ENCODE results near the gene ASCL5. TPM values are rescaled to one million over a fixed set of nuclear protein-coding genes. Genes with fewer than 3 reads are reported as not detected.

Gene ASCL5
- total and polyA plus RNA-seq, 2 donors (not counting 1 experiment from before 2014, with no cell fraction given), result not detected

DNA sequence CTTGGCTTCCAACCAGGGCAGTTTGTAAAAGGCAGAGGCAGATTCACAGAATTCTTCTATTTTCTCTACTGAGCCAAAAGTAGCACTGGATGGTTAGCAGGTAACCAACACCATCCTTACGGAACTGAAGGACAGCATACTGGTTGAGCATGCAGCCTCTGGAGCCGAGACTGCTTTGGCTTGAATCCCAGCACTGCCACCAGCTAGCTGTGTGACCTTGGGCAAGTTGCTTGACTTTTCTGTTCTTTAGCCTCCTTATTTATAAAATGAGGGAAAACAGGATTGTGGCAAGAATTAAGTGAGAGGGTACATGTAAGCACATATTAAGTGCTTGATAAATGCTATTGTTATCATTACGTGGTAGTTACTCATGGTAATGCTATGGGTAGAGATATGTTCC lies 34.2 kb downstream of the ASCL5 start:
- H3K9me3 ChIP-seq (ENCODE audit: control insufficient read depth, insufficient read depth, low read depth, low read length), result no peaks in the 10 kb centered on the region
- H3K27me3 ChIP-seq (ENCODE audit: control insufficient read depth, insufficient read depth, low read length), result peaks cover 30% of the 10 kb centered on the region
- H3K4me2 ChIP-seq (ENCODE audit: extremely low read depth, insufficient read depth, low read length), result no peak overlapping the region
- no peak overlapping the region for H3K4me3 ChIP-seq (replicated peaks in 1 of 4; ENCODE audit: control extremely low read depth in 1 of 4, insufficient read depth in 1 of 4, low read depth in 3 of 4, low read length in 4 of 4)
- no peaks in the 10 kb centered on the region for H4K20me1 ChIP-seq (ENCODE audit: control insufficient read depth, extremely low read depth, insufficient read depth, low read length)
- no peaks in the 10 kb centered on the region for H3K79me2 ChIP-seq (ENCODE audit: control insufficient read depth, insufficient read depth, low read length)
- no peak for DNase-seq (ENCODE audit: low read depth in 2 of 2)
- no peak overlapping the region for H3K9ac ChIP-seq (ENCODE audit: insufficient read depth, low read length)
- H3K4me1 ChIP-seq (ENCODE audit: control insufficient read depth, extremely low read depth, insufficient read depth, low read length), result no peaks in the 10 kb centered on the region
- TF ChIP-seq, protein P1, sequence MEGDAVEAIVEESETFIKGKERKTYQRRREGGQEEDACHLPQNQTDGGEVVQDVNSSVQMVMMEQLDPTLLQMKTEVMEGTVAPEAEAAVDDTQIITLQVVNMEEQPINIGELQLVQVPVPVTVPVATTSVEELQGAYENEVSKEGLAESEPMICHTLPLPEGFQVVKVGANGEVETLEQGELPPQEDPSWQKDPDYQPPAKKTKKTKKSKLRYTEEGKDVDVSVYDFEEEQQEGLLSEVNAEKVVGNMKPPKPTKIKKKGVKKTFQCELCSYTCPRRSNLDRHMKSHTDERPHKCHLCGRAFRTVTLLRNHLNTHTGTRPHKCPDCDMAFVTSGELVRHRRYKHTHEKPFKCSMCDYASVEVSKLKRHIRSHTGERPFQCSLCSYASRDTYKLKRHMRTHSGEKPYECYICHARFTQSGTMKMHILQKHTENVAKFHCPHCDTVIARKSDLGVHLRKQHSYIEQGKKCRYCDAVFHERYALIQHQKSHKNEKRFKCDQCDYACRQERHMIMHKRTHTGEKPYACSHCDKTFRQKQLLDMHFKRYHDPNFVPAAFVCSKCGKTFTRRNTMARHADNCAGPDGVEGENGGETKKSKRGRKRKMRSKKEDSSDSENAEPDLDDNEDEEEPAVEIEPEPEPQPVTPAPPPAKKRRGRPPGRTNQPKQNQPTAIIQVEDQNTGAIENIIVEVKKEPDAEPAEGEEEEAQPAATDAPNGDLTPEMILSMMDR (conservative IDR thresholded peaks at IDR 0.05 in 1 of 2, IDR thresholded peaks at IDR 0.05 in 1 of 2; ENCODE audit: low read depth in 1 of 2, low read length in 2 of 2), result no peak
- TF ChIP-seq EZH2 (IDR thresholded peaks at IDR 0.05; ENCODE audit: low read length, missing control alignments), result no peak
- no peaks in the 10 kb centered on the region for H3K36me3 ChIP-seq (ENCODE audit: control insufficient read depth, insufficient read depth, low read length)
- H3K27ac ChIP-seq (ENCODE audit: insufficient read depth, low read length), result no peak overlapping the region
- H2AFZ ChIP-seq (ENCODE audit: low read length), result no peak overlapping the region

DNA sequence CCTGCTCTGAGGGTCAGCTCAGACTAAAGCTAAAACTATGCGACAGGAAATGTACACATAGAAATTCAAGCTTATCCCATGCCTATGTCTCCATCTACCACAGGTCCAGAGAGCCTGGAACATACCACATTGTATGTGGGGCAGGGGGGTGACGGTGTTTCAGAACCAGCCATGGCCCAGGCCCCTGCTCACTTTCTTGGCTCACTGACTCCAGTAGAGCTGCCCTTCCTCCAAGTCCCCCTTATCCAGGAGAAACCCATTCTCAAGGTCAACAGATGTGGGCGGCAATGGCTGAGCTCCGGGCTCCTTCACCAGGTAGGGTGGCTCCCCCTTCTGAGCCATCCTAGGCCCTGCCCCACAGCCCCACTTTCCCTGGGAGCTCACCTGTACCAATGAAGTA lies 35.7 kb downstream of the ASCL5 start:
- no peak for DNase-seq (ENCODE audit: low read depth in 2 of 2)

DNA sequence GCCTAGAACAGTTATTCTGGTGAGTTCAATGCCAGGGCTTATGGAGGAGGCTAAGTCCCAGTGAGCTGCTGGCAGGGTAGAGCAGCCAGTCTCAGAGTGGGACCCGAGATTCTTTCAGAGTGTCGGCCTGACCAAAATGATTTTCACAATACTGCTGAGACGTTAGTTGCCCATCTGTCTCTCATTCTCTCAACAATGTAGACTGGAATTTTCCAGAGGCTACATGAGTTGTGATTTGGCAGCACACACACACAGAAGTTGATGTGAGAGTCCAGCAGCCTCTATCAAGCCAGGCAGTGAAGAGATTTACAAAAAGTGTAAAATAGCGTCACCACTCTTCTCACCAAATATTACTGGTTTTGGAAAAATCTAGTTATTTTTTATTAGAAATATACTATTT lies 36.4 kb downstream of the ASCL5 start:
- H3K79me2 ChIP-seq (ENCODE audit: control insufficient read depth, insufficient read depth, low read length), result no peaks in the 10 kb centered on the region
- DNase-seq (ENCODE audit: low read depth in 2 of 2), result no peak
- H4K20me1 ChIP-seq (ENCODE audit: control insufficient read depth, extremely low read depth, insufficient read depth, low read length), result no peaks in the 10 kb centered on the region
- no peaks in the 10 kb centered on the region for H3K36me3 ChIP-seq (ENCODE audit: control insufficient read depth, insufficient read depth, low read length)
- no peak overlapping the region for H3K9ac ChIP-seq (ENCODE audit: insufficient read depth, low read length)
- H3K4me1 ChIP-seq (ENCODE audit: control insufficient read depth, extremely low read depth, insufficient read depth, low read length), result no peaks in the 10 kb centered on the region
- H3K4me2 ChIP-seq (ENCODE audit: extremely low read depth, insufficient read depth, low read length), result no peak overlapping the region
- H3K27ac ChIP-seq (ENCODE audit: insufficient read depth, low read length), result no peak overlapping the region
- no peak overlapping the region for H2AFZ ChIP-seq (ENCODE audit: low read length)
- TF ChIP-seq EZH2 (IDR thresholded peaks at IDR 0.05; ENCODE audit: low read length, missing control alignments), result no peak
- TF ChIP-seq, protein P1 (conservative IDR thresholded peaks at IDR 0.05 in 1 of 2, IDR thresholded peaks at IDR 0.05 in 1 of 2; ENCODE audit: low read depth in 1 of 2, low read length in 2 of 2), result no peak
- no peak overlapping the region for H3K4me3 ChIP-seq (replicated peaks in 1 of 4; ENCODE audit: control extremely low read depth in 1 of 4, insufficient read depth in 1 of 4, low read depth in 3 of 4, low read length in 4 of 4)
- no peaks in the 10 kb centered on the region for H3K9me3 ChIP-seq (ENCODE audit: control insufficient read depth, insufficient read depth, low read depth, low read length)
- H3K27me3 ChIP-seq (ENCODE audit: control insufficient read depth, insufficient read depth, low read length), result peaks cover 20% of the 10 kb centered on the region

More for the DNA sequence above, 35.7 kb downstream of the ASCL5 start:
- no peaks in the 10 kb centered on the region for H3K36me3 ChIP-seq (ENCODE audit: control insufficient read depth, insufficient read depth, low read length)
- TF ChIP-seq EZH2 (IDR thresholded peaks at IDR 0.05; ENCODE audit: low read length, missing control alignments), result no peak
- TF ChIP-seq, protein P1 (conservative IDR thresholded peaks at IDR 0.05 in 1 of 2, IDR thresholded peaks at IDR 0.05 in 1 of 2; ENCODE audit: low read depth in 1 of 2, low read length in 2 of 2), result no peak
- H2AFZ ChIP-seq (ENCODE audit: low read length), result no peak overlapping the region
- H3K4me2 ChIP-seq (ENCODE audit: extremely low read depth, insufficient read depth, low read length), result no peak overlapping the region
- no peaks in the 10 kb centered on the region for H4K20me1 ChIP-seq (ENCODE audit: control insufficient read depth, extremely low read depth, insufficient read depth, low read length)
- H3K9me3 ChIP-seq (ENCODE audit: control insufficient read depth, insufficient read depth, low read depth, low read length), result no peaks in the 10 kb centered on the region
- H3K27me3 ChIP-seq (ENCODE audit: control insufficient read depth, insufficient read depth, low read length), result peaks cover 23% of the 10 kb centered on the region
- H3K4me3 ChIP-seq (replicated peaks in 1 of 4; ENCODE audit: control extremely low read depth in 1 of 4, insufficient read depth in 1 of 4, low read depth in 3 of 4, low read length in 4 of 4), result no peak overlapping the region
- H3K4me1 ChIP-seq (ENCODE audit: control insufficient read depth, extremely low read depth, insufficient read depth, low read length), result no peaks in the 10 kb centered on the region
- no peak overlapping the region for H3K9ac ChIP-seq (ENCODE audit: insufficient read depth, low read length)
- no peaks in the 10 kb centered on the region for H3K79me2 ChIP-seq (ENCODE audit: control insufficient read depth, insufficient read depth, low read length)
- no peak overlapping the region for H3K27ac ChIP-seq (ENCODE audit: insufficient read depth, low read length)

All from fibroblast of lung (primary cell).